GM10248 (cell line): Measurements from ENCODE around the gene RASAL2.

ENCODE experiments used
- CTCF ChIA-PET: fragments of 300-600 bp; sonication (Branson Sonifier 250); formaldehyde crosslinking; extraction: SDS; loops from one replicate; lab custom pipeline; 2021; ENCODE audit warnings: antibody characterized with exemption; lab: Yijun Ruan, JAX
- POLR2A ChIA-PET: fragments of 350-650 bp; sonication (Branson Sonifier 250); formaldehyde crosslinking; extraction: SDS; loops from one replicate; lab custom pipeline; 2020; ENCODE audit warnings: antibody characterized with exemption; lab: Yijun Ruan, JAX
- DNase-seq: peaks from one replicate; pipeline ENCODE4 v3.0.0; 2012; ENCODE audit errors: extremely low spot score
- TF ChIP-seq, protein P1 (sequence below): IDR thresholded peaks from 2 replicates; pipeline ENCODE4 v1.5.1; 2012; ENCODE audit warnings: mild to moderate bottlenecking, low read depth; ENCODE audit errors: extremely low read depth, missing control alignments, control extremely low read depth

The RASAL2 gene

DNA sequence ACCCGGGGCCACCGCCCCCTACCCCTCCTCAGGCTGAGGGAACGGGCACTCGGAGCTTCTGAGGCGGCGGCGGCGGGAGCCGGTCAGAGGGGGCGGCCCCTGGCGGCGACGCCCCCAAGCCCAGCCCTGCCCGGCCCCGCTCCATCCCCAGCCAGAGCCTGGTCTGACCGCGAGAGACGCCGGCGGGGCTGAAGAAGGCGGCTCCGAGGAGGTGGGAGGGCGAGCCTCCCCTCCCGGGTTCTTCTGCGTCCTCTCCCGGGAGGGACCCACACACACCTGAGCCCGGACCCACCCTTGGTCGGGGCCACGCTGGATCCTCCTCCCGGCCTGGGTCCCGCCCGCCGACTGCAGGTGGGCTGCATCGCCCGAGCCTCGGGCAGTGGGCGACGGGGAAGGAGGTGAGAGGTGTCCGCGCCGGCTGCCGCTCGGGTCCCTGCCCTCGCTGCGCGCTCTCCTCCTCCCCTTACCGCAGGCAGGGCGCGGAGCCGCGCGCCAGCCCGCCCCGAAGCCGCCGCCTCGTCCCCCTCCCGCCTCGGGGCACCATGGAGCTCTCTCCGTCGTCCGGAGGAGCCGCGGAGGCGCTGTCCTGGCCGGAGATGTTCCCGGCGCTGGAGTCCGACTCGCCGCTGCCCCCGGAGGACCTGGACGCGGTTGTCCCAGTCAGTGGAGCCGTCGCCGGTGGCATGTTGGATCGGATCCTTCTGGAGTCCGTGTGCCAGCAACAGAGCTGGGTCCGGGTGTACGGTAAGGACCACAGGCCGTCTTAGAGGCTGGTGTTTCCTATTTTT lies at the start of gene RASAL2:
Gene RASAL2 (plus strand): TSS at position 154 of the 788 bp plus-strand sequence. CDS start 389 bp downstream, at position 543.
- CTCF ChIA-PET, result interaction anchor here (0.8 to 2.6 kb wide), 2 partner anchors 24 to 62 kb away, joined by 3 to 6 read pairs; no protein-coding TSS in a partner anchor
- peak; percentile 64 for DNase-seq
- TF ChIP-seq, protein P1, sequence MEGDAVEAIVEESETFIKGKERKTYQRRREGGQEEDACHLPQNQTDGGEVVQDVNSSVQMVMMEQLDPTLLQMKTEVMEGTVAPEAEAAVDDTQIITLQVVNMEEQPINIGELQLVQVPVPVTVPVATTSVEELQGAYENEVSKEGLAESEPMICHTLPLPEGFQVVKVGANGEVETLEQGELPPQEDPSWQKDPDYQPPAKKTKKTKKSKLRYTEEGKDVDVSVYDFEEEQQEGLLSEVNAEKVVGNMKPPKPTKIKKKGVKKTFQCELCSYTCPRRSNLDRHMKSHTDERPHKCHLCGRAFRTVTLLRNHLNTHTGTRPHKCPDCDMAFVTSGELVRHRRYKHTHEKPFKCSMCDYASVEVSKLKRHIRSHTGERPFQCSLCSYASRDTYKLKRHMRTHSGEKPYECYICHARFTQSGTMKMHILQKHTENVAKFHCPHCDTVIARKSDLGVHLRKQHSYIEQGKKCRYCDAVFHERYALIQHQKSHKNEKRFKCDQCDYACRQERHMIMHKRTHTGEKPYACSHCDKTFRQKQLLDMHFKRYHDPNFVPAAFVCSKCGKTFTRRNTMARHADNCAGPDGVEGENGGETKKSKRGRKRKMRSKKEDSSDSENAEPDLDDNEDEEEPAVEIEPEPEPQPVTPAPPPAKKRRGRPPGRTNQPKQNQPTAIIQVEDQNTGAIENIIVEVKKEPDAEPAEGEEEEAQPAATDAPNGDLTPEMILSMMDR, result no peak
- POLR2A ChIA-PET, result no interaction called here

DNA sequence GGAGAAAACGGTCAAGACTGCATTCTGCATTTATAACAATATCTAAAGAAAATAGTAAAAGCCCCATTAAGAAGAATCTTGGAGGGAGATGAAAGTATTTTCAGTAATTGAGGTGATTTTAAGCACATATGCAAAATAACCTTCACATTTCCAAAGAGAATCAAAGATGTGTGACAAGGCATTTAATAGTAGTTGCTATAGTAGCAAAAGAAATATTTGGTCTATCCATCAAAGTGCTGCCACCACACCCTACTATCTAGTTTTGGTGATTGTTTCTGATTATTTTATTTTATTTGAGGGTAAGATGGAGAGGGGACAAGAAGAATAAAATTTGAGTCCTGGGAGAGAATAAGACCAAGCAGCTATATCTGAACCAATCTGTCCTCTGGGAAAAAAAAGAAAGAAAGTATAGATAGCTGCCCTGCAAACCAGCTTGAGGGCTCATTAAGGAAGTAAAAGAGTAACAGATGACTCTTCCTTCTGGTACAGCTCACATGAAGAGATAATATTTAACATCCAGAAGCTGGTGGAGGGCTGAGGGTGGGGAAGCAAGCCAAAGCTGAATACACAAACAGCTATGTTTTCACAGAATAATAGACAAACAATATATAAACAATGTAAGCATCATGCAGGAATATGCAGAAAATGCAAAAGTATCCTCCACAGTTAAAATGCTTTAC lies 47.2 kb upstream of the RASAL2 start:
- POLR2A ChIA-PET, result no interaction called here
- TF ChIP-seq, protein P1, result no peak
- CTCF ChIA-PET, result interaction anchor here (1.8 kb wide), 1 partner anchor 15 kb away, joined by 8 read pairs; no protein-coding TSS in a partner anchor
- no peak for DNase-seq

DNA sequence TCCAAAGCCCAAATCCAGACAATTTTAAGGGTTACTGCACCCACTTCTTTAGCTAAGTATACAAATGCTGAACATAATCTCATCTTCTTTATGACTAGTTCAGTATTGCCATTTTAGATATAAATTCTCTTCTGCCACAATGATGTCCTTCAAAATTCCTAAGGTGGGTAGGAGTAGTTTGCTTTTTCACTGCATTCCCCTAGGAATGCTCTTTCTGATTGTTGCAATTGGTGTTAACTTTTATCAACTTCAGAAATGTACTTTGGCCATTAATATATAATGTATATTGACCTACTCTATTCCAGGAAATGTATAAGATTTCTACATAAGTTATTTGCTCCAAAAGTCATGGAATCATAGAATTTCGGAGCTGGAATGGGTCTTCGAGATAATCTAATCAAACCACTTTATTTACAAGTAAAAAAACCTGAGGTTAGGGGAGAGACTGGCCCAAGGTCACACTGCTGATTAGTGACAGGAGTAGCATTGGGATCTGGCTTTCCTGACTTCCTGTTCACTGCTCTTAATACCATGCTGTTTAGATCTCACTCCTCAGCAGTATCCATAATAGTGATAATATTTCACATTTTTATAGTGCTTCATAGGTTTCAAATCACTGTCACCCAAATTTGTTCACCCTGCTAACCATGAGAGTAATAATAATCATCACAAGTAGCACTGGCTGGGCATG lies 46.4 kb upstream of the RASAL2 start:
- CTCF ChIA-PET, result interaction anchor here (1.8 kb wide), 1 partner anchor 16 kb away, joined by 8 read pairs; no protein-coding TSS in a partner anchor
- TF ChIP-seq, protein P1, result no peak
- POLR2A ChIA-PET, result no interaction called here
- no peak for DNase-seq

DNA sequence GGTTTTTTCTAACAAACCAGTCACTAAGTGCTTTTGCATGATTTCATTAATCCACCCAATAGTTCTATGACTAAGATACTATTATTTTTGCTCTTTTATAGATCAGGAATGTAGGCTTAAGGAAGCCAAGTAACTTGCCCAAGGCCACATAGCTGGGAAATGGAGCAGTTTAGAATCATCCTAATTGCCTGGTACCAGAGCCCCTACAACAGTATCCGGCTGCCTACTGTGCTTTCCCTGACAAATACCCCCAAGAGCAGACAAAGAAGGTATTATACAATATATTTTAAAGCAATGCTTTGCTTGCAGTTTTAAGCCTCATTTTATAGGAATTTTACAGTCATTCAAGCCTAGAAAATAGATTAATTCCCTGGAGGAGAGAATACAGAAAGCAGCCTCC lies 45.5 kb upstream of the RASAL2 start:
- DNase-seq, result no peak
- TF ChIP-seq, protein P1, result no peak
- ChIA-PET POLR2A (no interaction called here), CTCF (interaction anchor here (0.7 to 3.5 kb wide), 3 partner anchors 12 to 19 kb away, joined by 3 to 21 read pairs (median 3); no protein-coding TSS in a partner anchor)

DNA sequence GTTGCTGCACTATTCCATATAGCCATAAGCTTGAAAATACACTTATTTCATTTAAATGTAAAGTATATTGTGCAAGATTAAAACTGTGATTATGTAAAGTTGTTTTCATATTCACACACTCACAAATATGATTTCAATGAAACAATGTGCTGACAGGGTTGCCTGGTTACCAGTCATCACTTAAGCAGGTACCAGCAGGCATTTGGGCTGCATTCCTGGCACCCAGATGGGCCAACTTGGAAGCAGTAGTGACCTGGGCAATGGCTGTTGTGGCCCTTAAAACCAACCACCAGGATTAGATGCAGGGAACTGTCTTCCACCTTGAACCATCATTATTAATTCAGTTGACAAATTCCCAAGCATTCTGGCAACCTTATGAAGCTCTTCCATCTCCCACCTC lies 45.0 kb upstream of the RASAL2 start:
- no peak for DNase-seq
- ChIA-PET POLR2A (no interaction called here), CTCF (interaction anchor here (0.7 to 3.5 kb wide), 4 partner anchors 12 to 139 kb away, joined by 3 to 21 read pairs (median 3); no protein-coding TSS in a partner anchor)
- TF ChIP-seq, protein P1, result no peak

DNA sequence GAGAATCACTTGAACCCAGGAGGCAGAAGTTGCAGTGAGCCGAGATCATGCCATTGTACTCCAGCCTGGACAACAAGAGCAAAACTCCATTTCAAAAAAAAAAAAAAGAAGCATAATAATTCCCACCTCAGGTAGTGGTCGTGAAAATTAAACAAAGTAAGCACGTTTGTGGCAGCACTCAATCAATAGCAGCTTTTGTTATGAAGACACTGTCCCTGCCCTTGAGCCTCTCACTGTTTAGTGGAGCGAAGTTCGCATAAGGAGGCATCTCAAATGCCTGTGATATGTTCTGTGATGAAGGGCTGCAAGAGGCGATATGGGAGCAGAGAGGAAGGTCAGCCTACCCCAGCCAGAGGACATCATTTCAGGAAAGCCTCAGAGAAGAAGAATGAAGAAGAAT lies 43.8 kb upstream of the RASAL2 start:
- POLR2A ChIA-PET, result no interaction called here
- TF ChIP-seq, protein P1, result no peak
- CTCF ChIA-PET, result interaction anchor here (1.2 to 3.5 kb wide), 2 partner anchors 18 to 138 kb away, joined by 3 to 21 read pairs; no protein-coding TSS in a partner anchor
- DNase-seq, result no peak
